ENCODE results near the gene CATSPER3. TPM values are rescaled to one million over a fixed set of nuclear protein-coding genes. Genes with fewer than 3 reads are reported as not detected.

The CATSPER3 gene
- total and polyA plus RNA-seq, 9 donors: 0.25 to 0.86 (median 0.55) TPM

DNA sequence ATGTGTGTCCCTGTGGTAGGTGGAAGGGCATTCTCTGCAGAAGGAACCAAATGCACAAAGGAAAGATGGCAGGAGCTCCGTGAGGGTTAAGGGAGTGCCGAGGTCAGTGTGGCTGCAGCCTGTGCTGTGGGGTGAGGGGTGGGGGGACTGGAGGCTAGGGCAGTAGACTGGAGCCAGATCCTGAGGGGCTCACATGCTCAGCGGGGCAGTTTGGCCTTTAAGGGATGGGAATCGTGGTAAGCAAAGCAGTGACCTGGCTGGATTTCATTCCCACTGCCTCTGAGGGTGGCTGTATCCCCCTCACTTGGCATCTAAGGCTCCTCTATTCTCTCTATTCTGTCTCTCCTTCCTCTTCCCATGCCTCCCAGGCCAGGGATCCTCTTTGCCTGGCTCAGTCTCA, 50.8 kb downstream of the CATSPER3 start:
- DNase-seq: no peak

DNA sequence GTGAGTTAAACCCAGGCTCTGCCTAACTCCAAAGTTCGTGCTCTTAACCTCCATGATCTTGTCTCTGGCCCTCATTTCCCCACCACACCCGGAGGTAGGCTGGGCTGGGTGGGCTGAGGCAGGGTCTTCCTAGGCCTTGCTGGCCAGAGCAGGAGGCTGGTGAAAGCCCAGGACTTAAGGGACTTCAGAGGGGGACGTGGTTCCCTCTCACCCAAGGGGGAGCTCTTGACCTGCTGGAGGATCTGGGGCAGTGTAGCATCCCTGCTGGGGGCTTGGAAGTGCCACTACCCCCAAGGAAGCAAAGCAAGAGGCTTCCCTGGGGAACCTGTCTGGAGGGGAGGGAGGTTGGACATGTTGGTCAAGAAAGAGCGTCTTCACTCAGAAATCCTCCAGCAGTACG, 51.6 kb downstream of the CATSPER3 start:
- no peak overlapping the region for H3K4me3 ChIP-seq (ENCODE audit: low read length)
- no peaks in the 10 kb centered on the region for H3K9me3 ChIP-seq (replicated peaks; ENCODE audit: control insufficient read depth, low read depth, low read length)
- H3K27me3 ChIP-seq (ENCODE audit: control insufficient read depth, insufficient read depth, low read length): peaks cover 6% of the 10 kb centered on the region
- H3K36me3 ChIP-seq (ENCODE audit: control insufficient read depth, insufficient read depth, low read length): no peaks in the 10 kb centered on the region
- peaks cover 13% of the 10 kb centered on the region for H3K4me1 ChIP-seq (ENCODE audit: control insufficient read depth, insufficient read depth, low read length)
- no peak for DNase-seq
- no CpG with 5 or more reads among the region's 5 CpGs for WGBS (ENCODE audit: insufficient coverage)
- no peak overlapping the region for H3K27ac ChIP-seq (ENCODE audit: low read length)

More for the DNA sequence above, 50.8 kb downstream of the CATSPER3 start:
- Histone ChIP-seq H3K27me3 (ENCODE audit: control insufficient read depth, insufficient read depth, low read length) (peaks cover 4% of the 10 kb centered on the region), H3K4me3 (ENCODE audit: low read length) (no peak overlapping the region), H3K27ac (ENCODE audit: low read length) (no peak overlapping the region), H3K4me1 (ENCODE audit: control insufficient read depth, insufficient read depth, low read length) (peaks cover 21% of the 10 kb centered on the region), H3K9me3 (replicated peaks; ENCODE audit: control insufficient read depth, low read depth, low read length) (no peaks in the 10 kb centered on the region), H3K36me3 (ENCODE audit: control insufficient read depth, insufficient read depth, low read length) (no peaks in the 10 kb centered on the region)
- WGBS (ENCODE audit: insufficient coverage): 78% methylated on average over 4 of the region's 4 CpGs

DNA sequence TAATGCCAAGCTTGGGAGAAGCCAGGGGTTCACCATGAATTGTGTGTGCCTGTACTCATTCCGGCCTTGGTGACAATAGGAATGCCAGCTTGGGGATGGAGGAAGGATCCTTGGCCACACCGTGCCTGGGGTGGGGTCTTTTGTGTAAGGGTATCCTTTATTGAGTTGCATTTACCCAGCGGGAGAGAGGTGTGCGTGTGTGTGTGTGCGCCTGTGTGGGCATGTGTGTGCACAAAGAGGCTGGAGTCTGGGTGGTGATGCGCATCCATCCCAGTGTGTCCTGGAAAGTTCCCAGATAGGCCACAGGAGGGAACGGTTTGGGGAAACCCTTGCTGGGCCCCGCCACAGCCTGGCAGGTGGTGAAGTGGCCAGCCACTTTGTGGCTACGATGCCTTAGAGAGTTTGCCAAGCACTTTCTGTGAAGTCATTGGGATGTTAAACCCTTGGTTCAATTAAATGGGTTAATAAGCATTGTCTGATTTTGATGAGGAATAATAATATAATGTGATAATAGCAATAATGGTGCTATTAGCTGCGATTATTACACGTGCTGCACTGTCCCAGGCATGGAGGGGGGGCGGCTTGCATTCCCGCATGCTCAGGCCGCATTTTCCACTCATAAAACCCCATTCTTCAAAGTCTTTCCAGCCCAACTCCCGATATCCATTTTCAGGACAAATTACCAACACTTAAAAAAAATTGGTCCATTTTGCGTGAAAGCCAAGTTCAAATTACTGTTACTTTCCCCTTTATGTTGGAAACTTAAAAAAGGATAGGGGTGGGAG, 52.6 kb downstream of the CATSPER3 start:
- WGBS (ENCODE audit: insufficient coverage): 74% methylated on average over 14 of the region's 16 CpGs
- H3K4me3 ChIP-seq (ENCODE audit: low read length): no peak overlapping the region
- no peaks in the 10 kb centered on the region for H3K36me3 ChIP-seq (ENCODE audit: control insufficient read depth, insufficient read depth, low read length)
- DNase-seq: peak; percentile 42
- no peaks in the 10 kb centered on the region for H3K9me3 ChIP-seq (replicated peaks; ENCODE audit: control insufficient read depth, low read depth, low read length)
- no peak overlapping the region for H3K27ac ChIP-seq (ENCODE audit: low read length)
- peaks cover 3% of the 10 kb centered on the region for H3K4me1 ChIP-seq (ENCODE audit: control insufficient read depth, insufficient read depth, low read length)
- peaks cover 14% of the 10 kb centered on the region for H3K27me3 ChIP-seq (ENCODE audit: control insufficient read depth, insufficient read depth, low read length)

DNA sequence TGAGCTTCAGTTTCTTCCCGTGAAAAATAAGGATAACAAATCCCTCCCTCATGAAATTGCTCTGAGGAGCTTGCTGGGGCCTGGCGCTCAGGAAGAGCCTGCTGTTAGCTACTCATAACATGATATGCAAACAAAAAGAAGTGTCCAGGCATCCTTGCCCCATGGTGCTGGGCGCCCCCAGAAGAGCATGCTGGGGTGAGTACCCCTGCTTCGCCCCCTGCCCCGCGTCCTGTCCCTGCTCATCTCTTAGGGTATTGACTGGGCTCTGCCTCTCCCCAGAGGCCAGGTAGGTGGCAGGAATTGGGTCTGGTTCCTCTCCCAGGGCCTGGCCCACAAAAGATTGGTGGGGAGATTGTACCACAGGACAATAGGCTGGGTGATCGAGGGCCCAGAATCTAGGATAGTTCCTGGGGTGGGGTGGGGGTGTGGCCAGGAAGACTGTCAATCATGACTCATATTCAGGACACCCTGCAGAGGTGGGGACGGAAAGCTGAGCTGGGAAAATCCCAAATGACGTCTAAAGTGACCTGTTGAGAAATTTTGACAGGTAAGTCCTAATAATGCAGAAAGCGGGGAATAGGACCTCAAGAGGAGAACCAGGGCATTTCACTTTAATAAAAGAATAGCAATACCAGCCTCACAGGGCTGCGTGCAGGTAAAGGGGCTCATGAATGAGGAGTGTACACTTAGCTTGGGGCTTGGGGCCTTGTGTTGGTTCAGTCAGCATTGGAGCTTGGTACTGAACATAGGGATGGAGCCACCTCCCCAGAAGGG, 57.4 kb downstream of the CATSPER3 start:
- H3K27me3 ChIP-seq (ENCODE audit: control insufficient read depth, insufficient read depth, low read length): peaks cover 55% of the 10 kb centered on the region
- peaks cover 32% of the 10 kb centered on the region for H3K4me1 ChIP-seq (ENCODE audit: control insufficient read depth, insufficient read depth, low read length)
- no peaks in the 10 kb centered on the region for H3K36me3 ChIP-seq (ENCODE audit: control insufficient read depth, insufficient read depth, low read length)
- DNase-seq: no peak
- H3K27ac ChIP-seq (ENCODE audit: low read length): no peak overlapping the region
- WGBS (ENCODE audit: insufficient coverage): 75% methylated on average over 4 of the region's 11 CpGs
- no peak overlapping the region for H3K4me3 ChIP-seq (ENCODE audit: low read length)
- H3K9me3 ChIP-seq (replicated peaks; ENCODE audit: control insufficient read depth, low read depth, low read length): no peaks in the 10 kb centered on the region

DNA sequence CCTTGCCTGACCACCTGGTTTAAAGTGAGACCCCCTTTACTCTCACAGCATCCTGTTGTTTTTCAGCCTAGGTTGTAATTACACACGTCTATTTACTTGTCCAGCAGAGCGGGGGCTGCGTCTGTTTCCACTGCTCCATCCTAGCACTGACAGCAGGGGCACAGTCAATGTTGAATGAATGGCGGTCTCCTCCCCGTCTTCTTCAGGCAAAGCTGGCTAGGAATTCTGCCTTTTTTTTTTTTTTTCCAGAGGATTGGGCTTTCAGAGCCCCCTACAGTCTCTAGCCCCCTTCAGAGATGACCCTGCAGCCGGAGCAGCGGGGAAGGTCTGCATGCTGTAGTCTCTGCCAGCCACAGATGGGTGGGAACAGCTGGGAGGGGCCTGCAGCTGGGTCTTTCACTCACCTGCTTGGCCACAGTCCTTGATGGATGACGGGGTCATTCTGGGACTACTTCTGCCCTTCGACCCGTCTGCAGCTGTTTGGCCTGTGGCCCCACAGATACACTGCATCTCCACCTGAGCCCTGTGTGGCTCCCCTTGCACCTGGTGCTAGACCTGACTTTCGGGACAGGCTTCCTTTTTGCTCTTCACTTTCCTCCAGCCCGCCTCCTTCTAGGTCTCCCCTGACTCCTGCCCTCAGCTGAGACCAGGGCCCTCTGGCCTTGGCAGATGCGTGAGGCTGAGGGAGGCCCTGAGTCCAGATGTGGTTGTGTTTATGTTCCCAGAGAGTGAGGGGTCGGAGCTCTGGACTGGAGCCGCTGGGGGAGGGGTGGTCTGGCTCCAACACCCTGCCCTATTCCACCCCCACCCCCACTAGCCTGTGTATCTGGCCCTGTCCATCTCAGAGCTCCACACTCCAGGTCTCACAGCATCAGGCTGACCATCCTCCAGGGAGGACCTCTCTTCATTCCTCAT, 58.3 kb downstream of the CATSPER3 start:
- Histone ChIP-seq H3K4me3 (ENCODE audit: low read length) (no peak overlapping the region), H3K27me3 (ENCODE audit: control insufficient read depth, insufficient read depth, low read length) (peaks cover 63% of the 10 kb centered on the region), H3K27ac (ENCODE audit: low read length) (no peak overlapping the region), H3K4me1 (ENCODE audit: control insufficient read depth, insufficient read depth, low read length) (peaks cover 41% of the 10 kb centered on the region), H3K9me3 (replicated peaks; ENCODE audit: control insufficient read depth, low read depth, low read length) (no peaks in the 10 kb centered on the region), H3K36me3 (ENCODE audit: control insufficient read depth, insufficient read depth, low read length) (no peaks in the 10 kb centered on the region)
- peak; percentile 49 for DNase-seq
- 54% methylated on average over 9 of the region's 15 CpGs for WGBS (ENCODE audit: insufficient coverage)

DNA sequence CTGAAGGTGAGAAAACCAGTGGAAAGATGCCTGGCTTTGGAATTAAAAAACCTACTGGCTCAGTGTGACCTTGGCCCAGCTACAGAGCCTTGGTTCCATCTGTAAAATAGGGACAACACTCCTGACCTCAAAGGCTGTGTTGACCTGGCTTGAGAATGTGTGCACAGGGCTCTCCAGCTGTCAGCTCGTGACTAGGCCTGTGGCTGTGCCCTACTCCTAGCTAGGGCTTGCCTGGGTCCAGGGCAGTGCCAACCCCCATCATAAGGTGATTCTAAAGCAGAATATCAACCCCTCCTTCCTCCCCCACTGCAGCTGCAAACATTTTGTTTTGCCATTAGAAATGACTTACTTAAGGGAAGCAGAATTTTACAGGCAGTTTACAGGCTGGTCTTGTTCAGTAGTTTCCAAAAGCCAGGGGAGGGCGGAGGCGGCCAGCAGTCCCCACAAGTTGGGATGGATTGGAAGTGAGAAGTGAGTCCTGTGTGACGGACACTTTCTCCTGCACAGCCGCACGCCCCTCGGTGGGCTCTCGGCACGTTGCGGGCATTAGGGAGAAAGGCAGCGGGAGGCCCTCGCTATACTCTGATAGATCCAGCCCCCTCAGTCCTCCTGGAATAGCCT, 59.0 kb downstream of the CATSPER3 start:
- WGBS (ENCODE audit: insufficient coverage): 92% methylated on average over 2 of the region's 12 CpGs
- no peak overlapping the region for H3K4me3 ChIP-seq (ENCODE audit: low read length)
- H3K4me1 ChIP-seq (ENCODE audit: control insufficient read depth, insufficient read depth, low read length): peaks cover 48% of the 10 kb centered on the region
- peak; percentile 33 for DNase-seq
- no peaks in the 10 kb centered on the region for H3K9me3 ChIP-seq (replicated peaks; ENCODE audit: control insufficient read depth, low read depth, low read length)
- H3K27me3 ChIP-seq (ENCODE audit: control insufficient read depth, insufficient read depth, low read length): peaks cover 71% of the 10 kb centered on the region
- peak overlapping the region; percentile 33 for H3K27ac ChIP-seq (ENCODE audit: low read length)
- no peaks in the 10 kb centered on the region for H3K36me3 ChIP-seq (ENCODE audit: control insufficient read depth, insufficient read depth, low read length)

DNA sequence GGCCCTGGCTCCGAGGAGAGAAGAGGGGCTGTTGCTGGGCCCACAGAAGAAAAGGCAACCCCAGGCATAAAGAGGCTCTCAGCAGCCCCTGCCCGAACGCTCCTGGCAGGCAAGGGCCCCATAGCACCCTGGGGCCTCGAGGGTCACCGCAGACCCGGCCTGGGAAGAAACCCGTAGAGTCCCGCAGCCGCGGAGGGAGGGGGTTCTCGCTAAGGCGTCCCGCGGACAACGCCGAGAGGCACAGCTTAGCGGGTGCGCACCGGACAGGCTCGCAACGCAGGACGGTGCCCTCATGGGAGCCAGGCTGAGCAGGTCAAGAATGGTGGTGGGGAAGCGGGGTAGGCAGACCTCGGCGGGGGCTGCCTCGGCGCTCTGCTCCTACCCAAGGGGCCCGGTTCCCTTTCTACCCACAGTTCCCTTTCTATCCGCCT, 59.6 kb downstream of the CATSPER3 start:
- H3K4me3 ChIP-seq (ENCODE audit: low read length): no peak overlapping the region
- peaks cover 48% of the 10 kb centered on the region for H3K4me1 ChIP-seq (ENCODE audit: control insufficient read depth, insufficient read depth, low read length)
- peaks cover 73% of the 10 kb centered on the region for H3K27me3 ChIP-seq (ENCODE audit: control insufficient read depth, insufficient read depth, low read length)
- 47% methylated on average over 21 of the region's 29 CpGs for WGBS (ENCODE audit: insufficient coverage)
- peak overlapping the region; percentile 33 for H3K27ac ChIP-seq (ENCODE audit: low read length)
- no peaks in the 10 kb centered on the region for H3K36me3 ChIP-seq (ENCODE audit: control insufficient read depth, insufficient read depth, low read length)
- DNase-seq: no peak
- no peaks in the 10 kb centered on the region for H3K9me3 ChIP-seq (replicated peaks; ENCODE audit: control insufficient read depth, low read depth, low read length)

DNA sequence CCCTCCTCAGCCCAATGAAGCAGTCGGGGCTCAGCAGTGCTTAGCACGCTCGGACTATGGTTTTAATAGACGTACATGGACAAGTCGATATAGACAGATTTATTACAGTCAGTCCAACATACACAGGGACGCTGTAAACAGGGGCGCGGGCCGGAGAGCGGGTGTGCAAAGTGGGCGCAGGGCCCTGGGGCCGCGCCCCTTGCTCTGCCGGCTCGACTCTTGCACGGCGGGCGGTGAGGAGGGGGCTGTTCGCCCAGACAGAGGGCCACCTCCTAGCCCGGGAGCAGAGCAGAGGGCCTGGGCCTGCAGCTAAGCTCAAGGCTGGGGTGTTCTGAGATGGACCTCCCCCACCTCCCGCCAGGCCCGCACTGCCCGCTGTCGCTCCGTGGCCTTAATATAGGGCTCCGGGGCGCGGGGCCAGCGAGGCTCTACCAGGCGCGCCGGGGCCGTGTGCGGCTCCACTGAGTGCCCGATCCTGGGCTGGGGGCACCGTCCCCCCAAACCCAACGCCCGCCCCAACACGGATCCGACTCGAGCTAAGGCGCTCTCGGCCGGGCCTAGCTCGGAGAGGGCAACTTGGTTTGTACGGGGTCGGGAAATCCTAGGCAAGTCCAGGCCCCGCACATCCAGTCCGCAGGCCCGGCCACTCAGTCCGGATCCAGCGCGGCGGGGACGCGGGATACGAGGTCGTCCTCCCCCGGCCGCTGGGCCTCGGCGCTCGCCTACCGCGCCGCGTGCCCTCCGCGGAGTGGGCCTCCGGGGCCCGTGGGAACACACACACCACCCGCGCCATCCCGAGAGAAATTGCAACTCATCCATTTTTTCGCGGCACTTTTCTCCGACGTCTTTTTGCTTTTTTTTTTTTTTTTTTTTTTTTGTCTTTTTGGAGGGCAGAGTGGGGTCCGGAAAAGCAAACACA, 60.2 kb downstream of the CATSPER3 start:
- H3K27me3 ChIP-seq (ENCODE audit: control insufficient read depth, insufficient read depth, low read length): peaks cover 77% of the 10 kb centered on the region
- H3K36me3 ChIP-seq (ENCODE audit: control insufficient read depth, insufficient read depth, low read length): no peaks in the 10 kb centered on the region
- no peaks in the 10 kb centered on the region for H3K9me3 ChIP-seq (replicated peaks; ENCODE audit: control insufficient read depth, low read depth, low read length)
- DNase-seq: no peak
- no peak overlapping the region for H3K27ac ChIP-seq (ENCODE audit: low read length)
- H3K4me1 ChIP-seq (ENCODE audit: control insufficient read depth, insufficient read depth, low read length): peaks cover 48% of the 10 kb centered on the region
- 44% methylated on average over 68 of the region's 79 CpGs for WGBS (ENCODE audit: insufficient coverage)
- no peak overlapping the region for H3K4me3 ChIP-seq (ENCODE audit: low read length)
